ENCODE results near the gene BBX. TPM values are rescaled to one million over a fixed set of nuclear protein-coding genes. Genes with fewer than 3 reads are reported as not detected.

The BBX gene
- total RNA-seq, 1 donor from 2014 or later, result 54.1 TPM

DNA sequence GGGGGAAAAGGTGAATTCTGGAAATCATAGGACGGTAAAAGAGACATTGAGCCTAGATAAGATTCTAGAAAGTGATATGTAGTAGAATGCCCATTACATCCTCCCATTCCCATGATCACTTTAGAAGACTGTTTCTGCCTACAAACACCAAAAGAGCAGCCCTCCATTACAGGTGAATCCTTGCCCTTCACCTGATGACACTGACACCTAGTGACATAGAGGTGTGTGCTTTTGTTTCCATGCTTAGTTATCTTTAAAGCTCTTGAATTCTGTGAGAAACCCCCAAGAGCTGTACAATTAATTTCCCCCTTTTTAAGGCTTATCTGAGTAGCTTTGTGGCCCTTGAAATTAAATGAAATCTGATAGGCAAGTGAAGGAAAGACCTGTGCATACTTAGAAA is 8.3 kb upstream of the BBX start:
- H3K27me3 Mint-ChIP-seq, result peaks cover 13% of the 10 kb centered on the region
- no peaks in the 10 kb centered on the region for H3K4me1 Mint-ChIP-seq (ENCODE audit: low read depth)
- H3K36me3 Mint-ChIP-seq (ENCODE audit: insufficient read depth), result no peaks in the 10 kb centered on the region
- H3K9me3 Mint-ChIP-seq (ENCODE audit: low read depth), result no peaks in the 10 kb centered on the region
- H3K4me3 Mint-ChIP-seq (ENCODE audit: low read depth), result no peak overlapping the region
- TF ChIP-seq, protein P1, sequence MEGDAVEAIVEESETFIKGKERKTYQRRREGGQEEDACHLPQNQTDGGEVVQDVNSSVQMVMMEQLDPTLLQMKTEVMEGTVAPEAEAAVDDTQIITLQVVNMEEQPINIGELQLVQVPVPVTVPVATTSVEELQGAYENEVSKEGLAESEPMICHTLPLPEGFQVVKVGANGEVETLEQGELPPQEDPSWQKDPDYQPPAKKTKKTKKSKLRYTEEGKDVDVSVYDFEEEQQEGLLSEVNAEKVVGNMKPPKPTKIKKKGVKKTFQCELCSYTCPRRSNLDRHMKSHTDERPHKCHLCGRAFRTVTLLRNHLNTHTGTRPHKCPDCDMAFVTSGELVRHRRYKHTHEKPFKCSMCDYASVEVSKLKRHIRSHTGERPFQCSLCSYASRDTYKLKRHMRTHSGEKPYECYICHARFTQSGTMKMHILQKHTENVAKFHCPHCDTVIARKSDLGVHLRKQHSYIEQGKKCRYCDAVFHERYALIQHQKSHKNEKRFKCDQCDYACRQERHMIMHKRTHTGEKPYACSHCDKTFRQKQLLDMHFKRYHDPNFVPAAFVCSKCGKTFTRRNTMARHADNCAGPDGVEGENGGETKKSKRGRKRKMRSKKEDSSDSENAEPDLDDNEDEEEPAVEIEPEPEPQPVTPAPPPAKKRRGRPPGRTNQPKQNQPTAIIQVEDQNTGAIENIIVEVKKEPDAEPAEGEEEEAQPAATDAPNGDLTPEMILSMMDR (IDR thresholded peaks at IDR 0.05; ENCODE audit: unreplicated experiment), result no peak
- no peak for DNase-seq (ENCODE audit: low spot score, unreplicated experiment)
- H3K27ac Mint-ChIP-seq, result no peak overlapping the region

DNA sequence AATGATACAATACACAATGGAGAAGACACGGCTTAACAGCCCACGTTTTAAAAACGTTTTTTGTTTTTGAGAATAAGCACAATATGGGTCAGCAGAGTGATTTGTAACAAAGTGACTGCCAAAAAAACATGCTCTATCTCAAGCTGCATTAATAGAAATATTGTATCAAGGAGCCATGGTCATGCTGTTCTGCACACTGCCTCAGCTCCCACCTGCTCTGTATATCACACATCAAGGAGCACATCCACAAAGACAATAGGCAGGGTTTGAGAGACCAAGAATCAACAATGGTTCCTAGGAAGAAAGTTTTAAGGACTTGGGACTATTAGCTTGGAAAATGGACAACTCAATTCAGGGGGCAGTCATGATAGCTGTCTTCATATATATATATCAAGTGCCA is 6.3 kb upstream of the BBX start:
- H3K27me3 Mint-ChIP-seq, result peaks cover 15% of the 10 kb centered on the region
- peaks cover 3% of the 10 kb centered on the region for H3K4me1 Mint-ChIP-seq (ENCODE audit: low read depth)
- H3K4me3 Mint-ChIP-seq (ENCODE audit: low read depth), result no peak overlapping the region
- H3K36me3 Mint-ChIP-seq (ENCODE audit: insufficient read depth), result no peaks in the 10 kb centered on the region
- no peak for DNase-seq (ENCODE audit: low spot score, unreplicated experiment)
- TF ChIP-seq, protein P1 (IDR thresholded peaks at IDR 0.05; ENCODE audit: unreplicated experiment), result no peak
- no peak overlapping the region for H3K27ac Mint-ChIP-seq
- H3K9me3 Mint-ChIP-seq (ENCODE audit: low read depth), result no peaks in the 10 kb centered on the region

DNA sequence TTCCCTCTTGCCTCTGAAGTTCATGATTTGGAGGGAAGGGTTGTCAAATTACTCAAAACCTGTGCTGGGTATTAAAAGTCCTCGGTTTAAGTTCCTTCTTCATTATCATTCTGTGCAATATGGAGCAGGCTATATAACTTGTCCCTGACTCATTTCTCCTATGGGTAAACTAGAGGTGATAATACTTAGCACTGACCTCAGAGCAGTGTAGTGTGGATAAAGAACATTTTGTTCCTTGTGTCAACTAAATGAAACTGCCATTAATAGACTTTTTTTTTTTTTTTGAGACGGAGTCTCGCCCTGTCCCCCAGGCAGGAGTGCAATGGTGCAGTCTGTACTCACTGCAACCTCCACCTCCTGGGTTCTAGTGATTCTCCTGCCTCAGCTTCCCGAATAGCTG is 2.2 kb upstream of the BBX start:
- Mint-ChIP-seq H3K27ac (no peak overlapping the region), H3K4me1 (ENCODE audit: low read depth) (peaks cover 13% of the 10 kb centered on the region), H3K9me3 (ENCODE audit: low read depth) (no peaks in the 10 kb centered on the region), H3K36me3 (ENCODE audit: insufficient read depth) (no peaks in the 10 kb centered on the region), H3K4me3 (ENCODE audit: low read depth) (no peak overlapping the region), H3K27me3 (peaks cover 15% of the 10 kb centered on the region)
- DNase-seq (ENCODE audit: low spot score, unreplicated experiment), result no peak
- TF ChIP-seq, protein P1 (IDR thresholded peaks at IDR 0.05; ENCODE audit: unreplicated experiment), result no peak

DNA sequence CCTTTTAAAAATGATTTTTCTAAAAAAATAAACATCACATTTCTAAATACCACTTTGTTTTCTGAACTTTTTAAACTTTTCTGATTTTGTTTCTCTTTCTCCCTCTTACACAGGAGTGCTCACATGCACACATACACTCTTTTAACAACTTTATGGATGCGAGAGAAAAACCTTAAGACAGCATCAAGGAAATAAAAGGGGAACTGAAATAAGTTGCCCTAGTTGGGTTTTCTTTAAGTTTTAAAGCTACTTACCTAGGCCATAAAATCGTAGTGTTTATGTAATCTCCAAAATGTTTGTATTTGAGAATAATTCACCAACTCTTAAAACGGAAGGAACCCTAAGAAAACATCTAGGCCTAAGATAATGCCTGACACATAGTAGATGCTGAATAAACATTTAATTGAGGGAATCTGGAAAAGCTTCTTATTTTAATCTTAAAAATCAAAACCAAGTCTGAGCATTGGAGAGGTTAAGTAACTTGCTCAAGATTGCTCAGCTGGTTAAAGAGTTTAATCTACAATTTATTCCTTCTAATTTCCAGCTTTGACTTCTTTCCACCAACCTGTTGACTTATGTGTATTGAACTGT is 1.2 kb upstream of the BBX start:
- Mint-ChIP-seq H3K36me3 (ENCODE audit: insufficient read depth) (no peaks in the 10 kb centered on the region), H3K4me1 (ENCODE audit: low read depth) (peaks cover 18% of the 10 kb centered on the region), H3K27me3 (peaks cover 13% of the 10 kb centered on the region), H3K27ac (no peak overlapping the region), H3K9me3 (ENCODE audit: low read depth) (no peaks in the 10 kb centered on the region), H3K4me3 (ENCODE audit: low read depth) (no peak overlapping the region)
- DNase-seq (ENCODE audit: low spot score, unreplicated experiment), result no peak
- TF ChIP-seq, protein P1 (IDR thresholded peaks at IDR 0.05; ENCODE audit: unreplicated experiment), result no peak

DNA sequence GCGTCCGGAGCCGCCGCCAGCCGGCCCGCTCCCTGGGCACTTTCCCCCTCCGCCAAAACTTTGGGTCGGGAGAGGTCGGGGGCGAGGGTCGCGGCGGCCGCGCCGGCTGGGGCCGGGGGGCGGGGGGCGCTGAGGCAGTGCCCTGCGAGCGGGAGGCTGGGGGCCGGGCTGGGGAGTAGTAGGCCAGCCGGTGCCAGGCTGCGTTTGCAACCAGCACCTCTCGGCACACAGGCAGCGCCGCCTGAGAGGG is 452 bp downstream of the BBX start:
- Mint-ChIP-seq H3K4me1 (ENCODE audit: low read depth) (peaks cover 18% of the 10 kb centered on the region), H3K27me3 (peaks cover 4% of the 10 kb centered on the region), H3K27ac (peak overlapping the region; percentile 98), H3K4me3 (ENCODE audit: low read depth) (peak overlapping the region; percentile 96), H3K9me3 (ENCODE audit: low read depth) (no peaks in the 10 kb centered on the region), H3K36me3 (ENCODE audit: insufficient read depth) (peaks cover 2% of the 10 kb centered on the region)
- peak; percentile 53 for DNase-seq (ENCODE audit: low spot score, unreplicated experiment)
- TF ChIP-seq, protein P1 (IDR thresholded peaks at IDR 0.05; ENCODE audit: unreplicated experiment), result no peak
